Suppressor macrophage treated with lipopolysaccharide for 1 hour (primary cell): Measurements from ENCODE around the gene PPP2R2C.

Experiments used
- DNase-seq, 3 donors: peaks; one replicate each; pipeline ENCODE4 v3.0.0-alpha.2; 2020 to 2022

Gene PPP2R2C

DNA sequence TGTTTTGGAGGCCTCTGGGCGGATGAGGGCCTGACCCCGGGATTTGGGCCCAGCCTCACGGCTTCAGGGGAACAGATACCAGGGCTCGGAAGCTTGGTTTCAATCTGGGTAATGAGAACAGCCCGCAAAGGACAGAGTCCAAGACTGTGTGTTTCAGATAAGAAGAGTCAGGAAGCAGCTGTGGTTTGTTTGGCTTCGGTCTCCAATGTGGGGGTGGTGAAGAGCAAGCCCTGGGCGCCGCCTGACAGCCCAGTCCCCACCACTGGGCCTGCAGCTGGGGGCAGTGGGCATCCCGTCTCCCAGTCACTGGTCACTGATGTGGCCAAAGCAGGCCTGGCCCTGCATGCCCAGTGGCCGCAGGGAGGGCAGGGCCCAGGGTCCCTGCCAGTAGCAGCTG, 193.6 kb downstream of the PPP2R2C start:
- no peak for DNase-seq

DNA sequence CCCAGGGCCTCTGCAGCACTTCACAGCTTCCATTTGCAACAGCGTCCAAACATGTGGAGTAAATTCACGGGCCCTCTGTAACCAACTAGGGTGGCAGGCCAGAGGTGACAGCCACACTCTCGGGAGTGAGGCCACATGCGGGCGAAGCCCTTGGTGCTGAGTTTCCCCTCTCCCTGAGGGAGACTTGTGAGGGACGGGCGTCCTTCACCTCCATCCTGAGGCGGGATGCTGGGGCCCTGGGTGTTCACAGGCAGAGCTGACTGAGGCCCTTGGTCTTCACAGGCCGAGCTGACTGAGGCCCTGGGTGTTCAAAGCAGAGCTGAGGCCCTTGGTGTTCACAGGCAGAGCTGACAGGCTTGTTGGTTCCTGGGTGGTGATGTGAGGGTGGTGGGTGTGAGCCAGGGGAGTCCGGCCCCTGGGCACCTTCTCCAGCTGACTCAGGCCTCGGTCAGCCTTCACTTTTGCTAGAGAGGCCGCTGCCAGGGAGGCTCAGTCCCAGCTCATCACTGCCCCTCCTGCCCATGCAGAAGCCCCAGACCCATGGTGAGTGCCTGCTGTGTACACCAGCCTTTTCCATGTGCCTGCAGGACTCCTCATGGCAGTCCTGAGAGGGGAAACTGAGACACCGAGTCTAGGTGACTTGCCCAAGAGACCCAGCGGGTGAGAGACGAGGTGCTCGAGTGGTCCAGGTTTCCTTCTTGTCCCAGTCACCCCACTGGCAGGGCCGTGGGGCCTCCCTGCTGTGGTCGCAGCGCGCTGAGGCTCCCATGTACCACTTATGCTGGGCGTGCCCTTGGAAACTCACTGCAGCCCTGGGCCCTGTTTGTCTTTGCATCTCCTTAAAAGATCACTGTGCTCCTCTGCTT, 194.2 kb downstream of the PPP2R2C start:
- no peak for DNase-seq

DNA sequence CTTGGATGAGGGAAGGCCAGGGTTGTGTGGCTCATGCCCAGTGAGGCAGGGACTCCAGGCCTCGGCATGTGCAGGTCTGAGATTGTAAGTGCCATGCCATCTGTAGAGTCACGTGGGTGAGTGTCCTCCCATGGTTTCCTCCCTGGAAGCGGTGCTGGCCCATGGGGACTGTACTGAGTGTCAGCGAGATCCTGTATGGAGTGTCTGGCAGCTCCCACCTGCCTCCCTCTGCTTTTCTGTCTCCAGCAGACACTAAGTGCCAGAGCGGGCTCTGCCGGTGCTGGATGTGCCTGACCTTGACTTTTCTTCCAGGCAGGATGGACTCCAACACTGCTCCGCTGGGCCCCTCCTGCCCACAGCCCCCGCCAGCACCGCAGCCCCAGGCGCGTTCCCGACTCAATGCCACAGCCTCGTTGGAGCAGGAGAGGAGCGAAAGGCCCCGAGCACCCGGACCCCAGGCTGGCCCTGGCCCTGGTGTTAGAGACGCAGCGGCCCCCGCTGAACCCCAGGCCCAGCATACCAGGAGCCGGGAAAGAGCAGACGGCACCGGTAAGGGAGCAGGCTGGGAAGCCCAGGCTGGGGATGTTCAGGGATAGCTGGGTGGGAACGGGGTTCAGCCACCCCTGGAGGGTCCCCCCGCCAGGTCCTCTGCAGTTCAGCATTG, 195.1 kb downstream of the PPP2R2C start:
- no peak for DNase-seq

DNA sequence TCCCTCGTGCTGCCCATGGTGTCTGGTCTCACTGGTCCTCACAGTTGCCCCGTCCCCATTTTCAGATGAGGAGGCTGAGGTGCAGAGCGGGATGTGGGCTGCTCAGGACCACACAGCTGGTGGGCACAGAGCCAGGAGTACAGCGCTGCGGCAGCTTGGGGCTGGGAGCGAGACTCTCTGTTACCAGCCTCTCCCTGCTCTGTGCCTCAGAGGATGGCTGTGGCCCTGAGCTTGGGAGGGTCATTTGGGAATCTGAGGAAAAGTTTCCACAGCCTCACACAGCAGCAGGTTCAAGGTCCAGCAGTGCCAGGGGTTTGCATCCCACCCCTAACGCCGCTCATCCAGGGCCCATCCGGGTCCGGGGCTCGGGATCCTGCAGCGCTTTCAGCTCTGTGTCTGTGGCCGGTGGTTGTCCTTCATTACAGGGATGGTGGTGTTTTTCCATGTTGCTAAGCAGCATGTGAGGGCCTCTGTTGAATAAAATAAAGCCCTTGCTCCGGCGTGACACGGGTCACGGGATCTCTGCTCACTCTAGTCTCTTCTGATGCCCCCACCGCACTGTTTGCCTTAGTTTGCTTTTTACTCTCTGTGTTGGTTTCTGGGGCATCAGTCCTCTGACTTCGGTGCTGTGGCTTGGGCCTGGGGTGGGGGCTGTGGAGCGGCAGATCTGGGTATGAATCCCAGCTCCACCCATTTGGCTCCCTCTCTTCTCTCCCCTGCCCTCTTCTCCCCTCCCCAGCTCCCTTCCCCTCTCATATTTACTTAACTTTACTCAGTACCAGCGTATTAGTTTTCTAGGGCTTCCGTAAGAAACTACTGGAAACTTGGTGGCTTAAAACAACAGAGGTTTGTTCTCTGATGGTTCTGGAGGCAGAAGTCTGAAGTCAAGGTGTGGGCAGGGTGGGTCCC, 196.3 kb downstream of the PPP2R2C start:
- DNase-seq: no peak

DNA sequence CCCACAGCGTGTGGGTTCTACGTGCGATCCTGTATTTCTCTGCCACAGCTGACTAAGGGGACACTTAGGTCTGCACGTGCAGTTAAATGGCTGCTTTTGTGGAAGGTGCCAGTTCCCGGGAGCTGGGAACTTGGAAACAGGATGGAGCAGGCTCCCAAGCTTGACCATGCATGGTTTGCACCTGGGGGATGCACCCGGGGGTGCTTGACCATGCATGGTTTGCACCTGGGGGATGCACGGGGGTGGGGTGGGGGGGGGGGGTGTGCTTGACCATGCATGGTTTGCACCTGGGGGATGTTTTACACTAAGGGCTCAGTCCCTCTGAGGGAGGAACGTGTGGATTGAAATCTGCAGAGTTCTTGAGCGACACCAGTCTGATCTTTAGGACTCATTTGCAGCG, 197.1 kb downstream of the PPP2R2C start:
- DNase-seq: no peak

DNA sequence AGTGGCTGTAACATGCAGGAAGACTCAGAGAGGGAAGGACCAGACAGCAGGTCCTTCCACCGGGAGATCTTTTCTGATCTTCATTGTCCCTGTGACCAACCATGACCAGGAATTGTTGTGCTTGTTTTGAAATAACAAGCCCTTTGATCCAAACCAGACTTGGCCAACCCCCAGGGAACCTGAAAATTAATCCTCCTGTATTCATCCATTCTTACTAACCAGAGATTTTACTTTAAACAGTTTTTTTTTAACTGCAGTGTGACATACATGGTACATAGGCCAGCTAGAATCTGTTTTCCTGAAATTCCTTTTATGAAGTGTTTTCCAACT, 198.8 kb downstream of the PPP2R2C start:
- DNase-seq: no peak

DNA sequence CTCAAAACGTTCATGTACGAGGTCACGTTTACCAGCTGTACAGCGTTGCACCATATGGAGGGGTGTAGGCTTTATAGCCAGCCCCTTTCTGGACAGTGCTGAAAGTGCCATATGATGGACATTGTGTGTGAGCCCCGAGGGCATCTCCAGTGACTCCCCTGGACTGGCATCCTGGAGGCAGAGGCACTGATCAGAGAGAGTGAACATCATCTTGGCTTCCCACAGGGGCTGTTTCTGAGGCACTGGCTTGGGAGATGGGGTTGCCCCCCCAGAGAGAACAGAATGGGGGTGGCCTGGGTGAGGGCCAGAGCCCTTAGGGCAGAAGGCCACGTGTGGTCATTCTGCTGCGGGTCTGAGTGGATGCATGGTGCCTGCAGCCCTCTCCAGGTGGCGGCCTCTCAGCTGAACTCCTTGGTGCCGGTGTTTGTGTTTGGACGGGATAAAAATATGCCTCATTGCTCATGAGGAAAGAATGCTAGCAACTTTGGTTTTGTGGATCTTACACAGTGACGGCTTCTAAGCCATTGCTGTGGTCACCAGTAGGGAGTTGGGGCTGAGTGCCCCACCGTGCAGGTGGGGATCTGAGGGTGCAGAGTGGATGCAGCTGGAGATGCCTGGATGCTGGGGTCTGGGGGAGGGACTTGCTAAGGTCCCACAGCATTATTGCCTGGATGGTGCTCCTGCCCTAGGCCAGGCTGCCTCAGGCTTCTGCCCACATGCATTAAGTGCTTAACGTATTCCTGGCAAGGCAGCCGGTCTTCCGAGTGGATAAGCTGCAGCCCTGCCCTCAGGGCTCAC, 199.4 kb downstream of the PPP2R2C start:
- DNase-seq: no peak

DNA sequence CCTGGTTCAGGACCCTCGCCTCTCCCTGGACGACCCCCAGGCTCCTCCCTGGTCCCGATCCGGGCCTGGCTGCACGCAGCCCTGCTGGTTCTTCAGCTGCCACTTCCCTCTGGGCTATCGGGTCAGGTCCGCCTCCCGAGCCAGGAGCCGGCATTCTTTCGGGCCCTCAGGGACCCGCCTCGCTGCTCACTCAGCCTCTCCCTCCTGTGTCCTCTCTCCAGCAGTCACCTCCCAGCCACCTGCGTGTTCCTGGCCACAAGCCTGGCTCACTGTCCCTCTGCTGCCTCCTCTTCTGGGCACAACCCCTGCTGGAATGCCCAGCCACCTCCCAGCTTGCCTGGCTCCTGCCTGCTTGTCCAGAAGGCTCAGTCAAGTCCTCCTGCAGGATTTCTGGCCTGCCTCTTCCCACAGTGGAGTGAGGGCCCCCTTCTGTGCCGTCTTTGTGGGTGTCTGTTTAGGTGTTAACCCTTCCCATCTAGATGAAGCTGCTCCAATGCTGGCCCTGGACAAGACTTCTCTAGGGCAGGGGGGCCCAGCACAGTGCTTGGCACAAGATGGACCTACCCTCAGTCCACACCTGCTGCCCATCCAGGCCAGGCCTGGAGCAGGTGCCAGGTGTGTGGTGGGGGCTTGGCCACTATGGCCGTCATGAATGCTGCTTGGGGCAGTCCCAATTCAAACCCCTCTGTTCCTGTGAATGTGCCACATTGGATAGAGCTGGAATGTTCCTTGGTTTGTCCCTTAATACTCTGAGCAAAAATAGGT, 200.5 kb downstream of the PPP2R2C start:
- no peak for DNase-seq

DNA sequence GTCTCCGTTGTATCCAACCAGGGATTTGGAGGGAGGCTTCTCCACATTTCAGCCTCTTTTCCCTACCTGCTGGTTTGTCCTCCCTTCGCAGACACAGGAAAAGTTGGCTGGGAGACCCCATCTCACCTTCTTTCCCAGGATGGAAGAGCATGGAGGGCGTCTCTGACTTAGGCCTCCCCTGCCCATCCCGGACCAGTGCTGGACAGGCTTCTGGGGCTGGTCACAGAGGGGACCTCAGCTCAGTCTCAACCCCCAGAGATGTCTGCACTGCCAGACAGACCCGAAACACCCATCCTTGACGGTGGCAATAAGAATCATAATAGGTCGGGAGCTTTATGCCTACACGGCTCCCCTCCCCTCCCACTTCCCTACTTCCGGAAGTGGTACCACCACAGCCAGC, 201.2 kb downstream of the PPP2R2C start:
- DNase-seq: no peak

DNA sequence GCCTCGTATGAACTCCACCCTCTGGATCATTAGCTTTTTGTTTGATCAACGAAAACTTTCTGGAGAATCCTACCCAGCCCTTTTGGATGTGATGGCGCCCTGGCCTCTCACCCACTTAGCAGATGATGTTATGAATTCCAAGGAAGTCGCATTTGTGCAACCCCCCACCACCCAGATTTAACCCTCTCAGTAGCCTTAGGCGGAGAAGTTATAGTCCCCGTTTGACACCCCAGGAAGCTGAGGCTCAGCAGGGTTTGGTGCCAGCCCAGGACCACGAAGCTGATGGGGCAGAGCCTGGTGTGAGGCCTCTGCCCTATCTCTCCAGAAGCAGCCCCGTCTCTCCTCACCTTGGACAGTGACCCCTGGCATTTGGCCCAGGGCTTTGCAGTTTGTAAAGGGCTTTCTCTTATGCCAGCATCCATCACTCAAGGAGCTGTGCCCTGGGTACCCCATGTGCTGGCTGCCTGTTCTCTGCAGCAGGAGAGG, 201.7 kb downstream of the PPP2R2C start:
- DNase-seq: no peak
